Limb (tissue), 2 donors: ENCODE results near the gene GTF2A1L.
"Not testable (repeated sequence)": the region's sequence is repeated elsewhere in the genome, so short reads cannot be mapped to it uniquely, and the experiment has no call there.

Experiments used
- DNase-seq, 2 donors: peaks; one replicate each; pipeline ENCODE4 v3.0.0-alpha.2; 2016; ENCODE audit errors: extremely low spot score in 2 of 2

The GTF2A1L gene

GRCh38 chr2:48607307-48608014 lies 10.2 kb upstream of the GTF2A1L start:
- DNase-seq = no peak

GRCh38 chr2:48613211-48613610 lies 4.4 kb upstream of the GTF2A1L start:
- DNase-seq = no peak

- not testable (repeated sequence) for DNase-seq
These were observed 3.1 kb upstream of the GTF2A1L start for GRCh38 chr2:48614581-48614980.

- no peak for DNase-seq
These were observed 1.9 kb downstream of the GTF2A1L start for GRCh38 chr2:48619526-48619925.

GRCh38 chr2:48620604-48621003 lies 2.9 kb downstream of the GTF2A1L start:
- DNase-seq = no peak

- not testable (repeated sequence) for DNase-seq
These were observed 5.0 kb downstream of the GTF2A1L start for GRCh38 chr2:48622691-48623090.

GRCh38 chr2:48624696-48625095 lies 7.0 kb downstream of the GTF2A1L start:
- no peak for DNase-seq

- no peak for DNase-seq
These were observed 8.4 kb downstream of the GTF2A1L start for GRCh38 chr2:48626047-48626446.

GRCh38 chr2:48633143-48633542 lies 15.5 kb downstream of the GTF2A1L start:
- no peak for DNase-seq

- DNase-seq = no peak
These were observed 18.1 kb downstream of the GTF2A1L start for GRCh38 chr2:48635786-48636185.

GRCh38 chr2:48638261-48638660 lies 20.6 kb downstream of the GTF2A1L start:
- DNase-seq = no peak

GRCh38 chr2:48651158-48651790 lies 33.6 kb downstream of the GTF2A1L start:
- peak in 1 of 2 donors; percentile 76 for DNase-seq

- no peak for DNase-seq
These were observed 51.3 kb downstream of the GTF2A1L start for GRCh38 chr2:48668992-48669391.

GRCh38 chr2:48673581-48673980 lies 55.9 kb downstream of the GTF2A1L start:
- DNase-seq = no peak

GRCh38 chr2:48674933-48675332 lies 57.3 kb downstream of the GTF2A1L start:
- DNase-seq = no peak

- DNase-seq = no peak
These were observed 59.8 kb downstream of the GTF2A1L start for GRCh38 chr2:48677450-48677849.

GRCh38 chr2:48685126-48685525 lies 67.5 kb downstream of the GTF2A1L start:
- no peak for DNase-seq

- no peak for DNase-seq
These were observed 74.5 kb downstream of the GTF2A1L start for GRCh38 chr2:48691935-48692691.

GRCh38 chr2:48693066-48693465 lies 75.4 kb downstream of the GTF2A1L start:
- no peak for DNase-seq

GRCh38 chr2:48693645-48694044 lies 76.0 kb downstream of the GTF2A1L start:
- no peak for DNase-seq

- DNase-seq = no peak
These were observed 76.5 kb downstream of the GTF2A1L start for GRCh38 chr2:48694149-48694548.

- DNase-seq = no peak
These were observed 78.3 kb downstream of the GTF2A1L start for GRCh38 chr2:48695991-48696390.
